Hematopoietic multipotent progenitor cell treated with erythropoietin and hydrocortisone succinate and interleukin-3 and kit ligand, for 15 days (in vitro differentiated cells): ENCODE measurements around the gene ERC1.
A peak's percentile ranks its signal among the peaks of the same experiment; 100 is the strongest.
"Not testable (repeated sequence)": the region's sequence is repeated elsewhere in the genome, so short reads cannot be mapped to it uniquely, and the experiment has no call there.

Experiments used
- DNase-seq: peaks from one replicate; pipeline ENCODE4 v3.0.0-alpha.2; 2015; ENCODE audit warnings: low spot score

ERC1 gene

GRCh38 chr12:1073652-1074051 is 82.6 kb downstream of the ERC1 start:
- DNase-seq: no peak

GRCh38 chr12:1077036-1077803 is 86.2 kb downstream of the ERC1 start:
- no peak for DNase-seq

GRCh38 chr12:1078002-1078401 is 87.0 kb downstream of the ERC1 start:
- DNase-seq: no peak

- no peak for DNase-seq
These were observed 89.6 kb downstream of the ERC1 start for GRCh38 chr12:1080520-1081223.

- DNase-seq: no peak
These were observed 92.3 kb downstream of the ERC1 start for GRCh38 chr12:1083151-1083888.

- DNase-seq: peak; percentile 29
These were observed 92.9 kb downstream of the ERC1 start for GRCh38 chr12:1083889-1084262.

GRCh38 chr12:1091350-1091749 is 100.3 kb downstream of the ERC1 start:
- no peak for DNase-seq

- peak; percentile 43 for DNase-seq
These were observed 102.2 kb downstream of the ERC1 start for GRCh38 chr12:1093166-1093751.

GRCh38 chr12:1094714-1095113 is 103.7 kb downstream of the ERC1 start:
- no peak for DNase-seq

- no peak for DNase-seq
These were observed 108.1 kb downstream of the ERC1 start for GRCh38 chr12:1099158-1099557.

GRCh38 chr12:1099618-1100017 is 108.6 kb downstream of the ERC1 start:
- not testable (repeated sequence) for DNase-seq

GRCh38 chr12:1102115-1102514 is 111.1 kb downstream of the ERC1 start:
- DNase-seq: no peak

GRCh38 chr12:1102791-1103450 is 111.9 kb downstream of the ERC1 start:
- no peak for DNase-seq

GRCh38 chr12:1103632-1104031 is 112.6 kb downstream of the ERC1 start:
- DNase-seq: no peak

- DNase-seq: no peak
These were observed 113.2 kb downstream of the ERC1 start for GRCh38 chr12:1104088-1104800.

- DNase-seq: no peak
These were observed 116.6 kb downstream of the ERC1 start for GRCh38 chr12:1107669-1108068.

GRCh38 chr12:1108276-1108675 is 117.3 kb downstream of the ERC1 start:
- DNase-seq: no peak

- no peak for DNase-seq
These were observed 124.6 kb downstream of the ERC1 start for GRCh38 chr12:1115484-1116231.

- DNase-seq: no peak
These were observed 126.3 kb downstream of the ERC1 start for GRCh38 chr12:1117371-1117770.

GRCh38 chr12:1117970-1118563 is 127.0 kb downstream of the ERC1 start:
- DNase-seq: peak; percentile 76
